IPS-18a (cell line): ENCODE measurements around the gene GAPVD1.

Experiments
- H3K27ac ChIP-seq: one replicate; pipeline ENCODE4 v1.5.1; 2013; ENCODE audit warnings: low read length
- H3K27me3 ChIP-seq: one replicate; pipeline ENCODE4 v1.6.1; 2013; ENCODE audit warnings: mild to moderate bottlenecking, low read length; ENCODE audit not compliant: control insufficient read depth, insufficient read depth
- H3K36me3 ChIP-seq: one replicate; pipeline ENCODE4 v1.6.1; 2013; ENCODE audit warnings: low read depth, low read length; ENCODE audit not compliant: control insufficient read depth
- H3K4me1 ChIP-seq: one replicate; pipeline ENCODE4 v1.6.1; 2013; ENCODE audit warnings: low read depth, low read length; ENCODE audit not compliant: control insufficient read depth
- H3K4me3 ChIP-seq: one replicate; pipeline ENCODE4 v1.5.1; 2013; ENCODE audit warnings: low read length
- H3K9ac ChIP-seq: one replicate; pipeline ENCODE4 v1.6.1; 2013; ENCODE audit warnings: mild to moderate bottlenecking, low read length, moderate library complexity
- H3K9me3 ChIP-seq: one replicate; pipeline ENCODE4 v1.6.1; 2013; ENCODE audit warnings: low read depth, low read length; ENCODE audit not compliant: control insufficient read depth

The GAPVD1 gene

DNA sequence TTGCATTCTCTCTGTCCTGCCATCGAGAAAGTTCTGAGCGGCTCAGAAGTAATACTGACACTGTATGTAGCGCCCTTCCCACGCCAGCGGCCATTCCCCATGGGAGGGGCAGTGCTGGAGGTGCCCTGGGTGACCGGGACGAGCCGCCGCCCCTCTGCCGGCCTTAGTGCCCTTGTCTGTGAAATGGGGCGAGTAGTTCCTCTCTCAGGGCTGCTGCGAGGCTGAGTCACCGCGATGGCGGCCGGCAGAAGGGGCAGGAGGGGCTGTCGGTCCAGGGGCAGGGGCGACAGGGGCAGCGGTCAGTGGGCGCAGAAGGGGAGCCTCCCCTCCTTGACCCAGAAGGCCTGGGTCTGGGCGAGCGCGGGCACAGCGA lies 148.9 kb downstream of the GAPVD1 start:
- no peak overlapping the region for H3K27ac ChIP-seq

DNA sequence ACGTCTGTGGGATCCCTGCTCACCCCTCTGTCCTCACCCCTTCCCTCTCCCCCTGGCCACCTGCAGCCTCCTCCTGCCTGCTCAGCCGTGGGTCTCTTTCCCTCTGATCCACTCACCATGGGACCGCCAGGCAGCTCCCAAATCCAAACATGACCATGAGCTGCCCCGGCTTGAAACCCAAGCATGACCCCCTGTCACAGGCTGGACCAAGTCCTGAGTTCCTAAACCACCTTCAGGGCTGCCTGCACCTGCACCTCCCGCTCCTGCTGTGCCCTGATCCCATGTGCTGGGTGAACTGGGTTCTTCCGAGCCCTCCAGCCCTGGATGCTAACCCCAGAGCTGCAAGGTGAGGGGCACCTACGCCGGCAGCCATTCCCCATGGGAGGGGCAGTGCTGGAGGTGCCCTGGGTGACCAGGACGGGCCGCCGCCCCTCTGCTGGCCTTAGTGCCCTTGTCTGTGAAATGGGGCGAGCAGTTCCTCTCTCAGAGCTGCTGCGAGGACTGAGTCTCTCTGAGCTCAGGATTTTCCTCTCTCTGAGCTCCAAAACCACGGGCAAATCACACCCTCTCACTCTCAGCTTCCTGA lies 149.6 kb downstream of the GAPVD1 start:
- no peaks in the 10 kb centered on the region for H3K36me3 ChIP-seq
- H3K4me3 ChIP-seq = no peak overlapping the region
- H3K9me3 ChIP-seq = no peaks in the 10 kb centered on the region
- peaks cover 20% of the 10 kb centered on the region for H3K27me3 ChIP-seq
- no peak overlapping the region for H3K27ac ChIP-seq
- H3K9ac ChIP-seq = no peak overlapping the region
- H3K4me1 ChIP-seq = no peaks in the 10 kb centered on the region

More for the DNA sequence above, 148.9 kb downstream of the GAPVD1 start:
- H3K36me3 ChIP-seq = no peaks in the 10 kb centered on the region
- no peaks in the 10 kb centered on the region for H3K4me1 ChIP-seq
- no peaks in the 10 kb centered on the region for H3K9me3 ChIP-seq
- no peak overlapping the region for H3K4me3 ChIP-seq
- H3K27me3 ChIP-seq = peaks cover 20% of the 10 kb centered on the region
- H3K9ac ChIP-seq = no peak overlapping the region

DNA sequence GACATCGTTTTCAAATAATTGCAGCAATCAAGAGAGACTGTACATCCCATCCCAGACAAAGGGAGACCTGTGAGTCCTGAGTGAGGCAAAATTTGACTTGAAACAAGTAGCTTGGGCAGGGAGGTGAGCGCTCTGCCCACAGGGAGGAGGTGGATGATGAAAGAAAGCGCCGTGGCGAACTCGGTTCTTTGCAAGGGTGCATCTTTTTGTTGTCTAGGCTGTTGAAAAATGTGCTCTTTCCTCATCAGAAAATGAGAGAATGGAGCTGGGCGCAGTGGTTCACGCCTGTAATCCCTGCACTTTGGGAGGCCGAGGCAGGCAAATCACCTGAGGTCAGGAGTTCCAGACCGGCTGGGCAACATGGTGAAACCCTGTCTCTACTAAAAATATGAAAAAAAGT lies 150.5 kb downstream of the GAPVD1 start:
- H3K9me3 ChIP-seq = no peaks in the 10 kb centered on the region
- H3K27ac ChIP-seq = no peak overlapping the region
- H3K4me1 ChIP-seq = no peaks in the 10 kb centered on the region
- H3K36me3 ChIP-seq = no peaks in the 10 kb centered on the region
- no peak overlapping the region for H3K4me3 ChIP-seq
- no peak overlapping the region for H3K9ac ChIP-seq
- H3K27me3 ChIP-seq = peaks cover 16% of the 10 kb centered on the region

DNA sequence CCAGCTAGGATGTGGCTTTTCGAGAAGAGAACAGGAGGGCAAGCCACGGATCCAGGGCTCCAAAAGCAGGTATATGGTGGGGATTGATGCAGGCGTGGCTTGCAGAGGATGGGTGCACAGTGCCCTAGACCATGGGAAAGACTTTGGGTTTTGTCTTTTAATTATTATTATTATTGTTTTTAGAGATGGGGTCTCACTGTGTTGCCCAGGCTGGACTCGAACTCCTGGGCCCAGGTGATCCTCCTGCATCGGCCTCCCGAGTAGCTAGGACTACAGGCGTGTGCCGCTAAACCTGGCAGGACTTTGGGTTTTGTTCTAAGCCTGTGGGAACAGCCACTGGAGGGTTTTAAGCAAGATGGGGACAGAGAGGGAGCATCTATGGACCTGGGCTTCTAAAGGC lies 152.0 kb downstream of the GAPVD1 start:
- Histone ChIP-seq H3K4me3 (no peak overlapping the region), H3K9ac (no peak overlapping the region), H3K4me1 (no peaks in the 10 kb centered on the region), H3K27me3 (peaks cover 7% of the 10 kb centered on the region), H3K36me3 (no peaks in the 10 kb centered on the region), H3K27ac (no peak overlapping the region), H3K9me3 (no peaks in the 10 kb centered on the region)

DNA sequence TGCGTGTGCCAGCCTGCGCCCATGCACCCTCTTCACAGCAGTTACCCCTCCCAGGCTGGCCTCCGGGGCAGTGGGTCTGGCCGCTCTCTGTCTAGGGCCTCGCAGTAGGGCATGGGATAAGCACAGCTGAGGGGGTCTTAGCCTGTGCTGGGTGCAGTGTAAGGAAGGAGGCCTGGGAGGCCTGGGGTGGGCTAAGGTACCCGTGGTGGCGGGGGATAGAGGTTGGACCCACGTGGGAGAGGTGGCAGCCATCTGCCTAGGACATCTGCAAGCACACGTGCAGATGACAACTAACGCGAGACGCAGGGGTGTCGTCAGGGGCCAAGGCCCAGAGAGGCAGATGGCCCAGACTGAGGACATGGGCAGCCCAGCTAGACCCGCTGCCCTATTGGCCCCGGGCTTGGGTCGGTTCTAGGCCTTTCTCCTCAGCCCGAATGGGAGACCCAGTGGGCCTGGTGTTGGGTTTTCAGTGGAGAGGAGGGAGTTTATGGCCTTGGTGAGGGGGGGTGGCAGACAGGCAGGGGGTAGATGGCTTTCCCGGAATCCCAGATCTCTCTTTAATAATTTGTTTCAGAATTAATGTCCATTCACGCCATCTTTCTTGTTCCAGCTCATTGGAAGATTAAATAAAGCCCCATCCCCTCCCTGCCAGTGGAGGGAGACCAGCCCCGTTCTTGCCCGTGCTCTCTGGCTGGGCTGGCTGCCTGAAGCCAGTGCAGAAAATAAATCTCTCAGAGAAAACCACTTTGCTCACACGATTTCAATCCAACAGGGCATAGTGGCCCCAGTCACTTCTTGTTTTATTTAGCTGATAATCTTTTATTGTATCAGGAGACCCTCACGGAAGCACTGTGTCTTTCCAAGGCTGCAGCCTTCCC lies 154.2 kb downstream of the GAPVD1 start:
- Histone ChIP-seq H3K4me1 (no peaks in the 10 kb centered on the region), H3K9ac (no peak overlapping the region), H3K4me3 (no peak overlapping the region), H3K9me3 (no peaks in the 10 kb centered on the region), H3K27me3 (no peaks in the 10 kb centered on the region), H3K27ac (no peak overlapping the region), H3K36me3 (no peaks in the 10 kb centered on the region)

DNA sequence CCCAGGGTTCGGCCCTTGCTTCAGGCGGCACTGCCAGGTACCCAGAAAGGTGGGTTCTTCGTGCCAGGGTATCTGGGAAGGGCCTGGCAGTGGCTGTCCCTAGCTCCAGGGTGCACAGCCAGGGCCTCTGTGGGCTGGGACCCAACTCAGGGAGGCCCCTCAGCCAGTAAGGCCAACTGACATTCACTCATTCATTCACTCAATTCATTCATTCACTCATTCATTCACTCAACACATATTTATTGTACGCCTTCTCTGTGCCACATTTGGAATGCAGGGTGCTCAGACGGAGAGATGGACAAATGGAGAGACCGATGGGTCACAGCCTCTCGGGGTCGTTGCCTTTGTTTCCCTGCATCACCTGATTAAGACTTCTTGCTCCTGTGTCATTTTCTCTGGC lies 154.9 kb downstream of the GAPVD1 start:
- Histone ChIP-seq H3K27ac (no peak overlapping the region), H3K36me3 (no peaks in the 10 kb centered on the region), H3K4me1 (no peaks in the 10 kb centered on the region), H3K9ac (no peak overlapping the region), H3K9me3 (no peaks in the 10 kb centered on the region), H3K27me3 (no peaks in the 10 kb centered on the region), H3K4me3 (no peak overlapping the region)
